CD4-positive, alpha-beta T cell (primary cell): ENCODE data around the gene NIM1K. TPM values are rescaled to one million over a fixed set of nuclear protein-coding genes. Genes with fewer than 3 reads are reported as not detected.

Experiments
- ATAC-seq: fragments of 200-7000 bp; cut with Tn5 transposase; one replicate; pipeline ENCODE4 v1.10.0; 2022; ENCODE audit warnings: mild to moderate bottlenecking; ENCODE audit not compliant: poor library complexity
- CTCF ChIA-PET: fragments of 350-600 bp; sonication (Branson Sonifier 250); formaldehyde crosslinking; loops from one replicate; lab custom pipeline; 2021; ENCODE audit warnings: antibody characterized with exemption, inconsistent platforms; lab: Charles Lee
- POLR2A ChIA-PET: fragments of 350-600 bp; sonication (Branson Sonifier 250); formaldehyde crosslinking; loops from one replicate; lab custom pipeline; 2021; ENCODE audit warnings: antibody characterized with exemption, inconsistent platforms; lab: Charles Lee
- DNase-seq, 14 experiments: peaks; one replicate each; pipeline ENCODE4 v3.0.0-alpha.2; 2013 to 2020; ENCODE audit warnings: mixed read lengths in 2 of 14
- H3K27ac ChIP-seq, 2 donors: one replicate each; pipeline versions ENCODE4 v1.5.1 to v1.7.0; 2013; ENCODE audit warnings: low read length in 2 of 2, low read depth in 1 of 2, mild to moderate bottlenecking in 1 of 2
- H3K27me3 ChIP-seq, 2 experiments: 1 replicate in 1 of 2; 2 replicates in 1 of 2; pipeline versions ENCODE4 v1.6.1 to v1.7.0; 2013; ENCODE audit warnings: low read length in 2 of 2, control low read depth in 1 of 2, mild to moderate bottlenecking in 1 of 2, moderate library complexity in 1 of 2; ENCODE audit not compliant: insufficient read depth in 2 of 2, control insufficient read depth in 1 of 2
- H3K36me3 ChIP-seq: one replicate; pipeline ENCODE4 v1.6.1; 2013; ENCODE audit warnings: low read length, control low read depth; ENCODE audit not compliant: insufficient read depth
- H3K4me1 ChIP-seq: one replicate; pipeline ENCODE4 v1.6.1; 2013; ENCODE audit warnings: low read length, control low read depth; ENCODE audit not compliant: insufficient read depth
- H3K4me3 ChIP-seq: one replicate; pipeline ENCODE4 v1.5.1; 2013; ENCODE audit warnings: mild to moderate bottlenecking, low read length, moderate library complexity
- H3K9me3 ChIP-seq, 2 experiments: 1 replicate in 1 of 2; 2 replicates in 1 of 2; pipeline versions ENCODE4 v1.6.1 to v1.7.0; 2013; ENCODE audit warnings: low read length in 2 of 2, mild to moderate bottlenecking in 2 of 2, control low read depth in 1 of 2, moderate library complexity in 1 of 2; ENCODE audit not compliant: control insufficient read depth in 1 of 2, insufficient read depth in 1 of 2
- H3K27ac Mint-ChIP-seq: one replicate; pipeline ENCODE4 v1.8.0; 2020; ENCODE audit warnings: mixed read lengths
- H3K27me3 Mint-ChIP-seq: one replicate; pipeline ENCODE4 v1.8.0; 2021; ENCODE audit warnings: mixed read lengths
- H3K36me3 Mint-ChIP-seq: one replicate; pipeline ENCODE4 v1.8.0; 2021; ENCODE audit warnings: low read depth, mixed read lengths
- H3K4me1 Mint-ChIP-seq: one replicate; pipeline ENCODE4 v1.8.0; 2021; ENCODE audit warnings: low read depth, mixed read lengths
- H3K4me3 Mint-ChIP-seq: one replicate; pipeline ENCODE4 v1.8.0; 2020; ENCODE audit warnings: mild to moderate bottlenecking, mixed read lengths
- H3K9me3 Mint-ChIP-seq: one replicate; pipeline ENCODE4 v1.8.0; 2020; ENCODE audit warnings: mixed read lengths
- intact Hi-C, 2 experiments: fragments of 100-400 bp; cut with DNase I in 1 of 2; cut with micrococcal nuclease in 1 of 2; formaldehyde crosslinking; loops; one replicate each; pipeline versions ENCODE4 v1.15.1 to v1.9.0; 2023 to 2025; cut with DNase I, micrococcal nuclease
- total RNA-seq, 174 experiments: library from RNA in 2 of 174; stranded (reverse) in 2 of 174; gene quantifications; one replicate each; pipeline ENCODE4 v1.2.3 and lab custom pipeline; 2021 to 2026
- TF ChIP-seq, protein P1 (sequence below): fragments of 200-600 bp; IDR thresholded peaks from one replicate; pipeline ENCODE4 v1.8.0; 2022; ENCODE audit warnings: antibody characterized with exemption, mild to moderate bottlenecking

Gene NIM1K
- total RNA-seq, 2 experiments from 2014 or later, result 0.08 to 0.44 TPM

DNA sequence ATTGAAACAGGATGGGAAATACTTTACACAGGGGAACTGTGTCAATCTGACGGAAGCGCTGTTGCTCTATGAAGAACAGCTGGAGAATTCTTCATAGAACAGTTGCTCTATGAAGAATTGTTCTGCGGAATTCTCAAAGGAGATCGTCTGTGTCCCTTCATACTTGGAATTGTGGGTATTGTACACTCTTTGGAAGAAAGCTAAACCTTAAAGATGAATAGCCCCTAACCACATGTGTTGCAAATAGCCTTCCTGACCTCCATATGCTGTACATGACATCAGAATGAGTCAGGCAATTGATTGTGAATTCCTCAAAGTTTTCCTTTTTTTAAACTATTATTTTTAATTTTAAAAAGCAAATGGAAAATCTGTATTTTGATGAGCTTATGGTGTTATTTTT lies 15.6 kb downstream of the NIM1K start:
- H3K27ac Mint-ChIP-seq, result no peak overlapping the region
- Histone ChIP-seq H3K27ac (no peak overlapping the region), H3K4me3 (no peak overlapping the region), H3K36me3 (no peaks in the 10 kb centered on the region), H3K4me1 (no peaks in the 10 kb centered on the region), H3K9me3 (no peaks in the 10 kb centered on the region), H3K27me3 (no peaks in the 10 kb centered on the region)
- ChIA-PET POLR2A (no interaction called here), CTCF (no interaction called here)
- H3K27me3 Mint-ChIP-seq, result peaks cover 23% of the 10 kb centered on the region
- H3K36me3 Mint-ChIP-seq, result no peaks in the 10 kb centered on the region
- H3K4me1 Mint-ChIP-seq, result no peaks in the 10 kb centered on the region
- no peaks in the 10 kb centered on the region for H3K9me3 Mint-ChIP-seq
- TF ChIP-seq, protein P1, sequence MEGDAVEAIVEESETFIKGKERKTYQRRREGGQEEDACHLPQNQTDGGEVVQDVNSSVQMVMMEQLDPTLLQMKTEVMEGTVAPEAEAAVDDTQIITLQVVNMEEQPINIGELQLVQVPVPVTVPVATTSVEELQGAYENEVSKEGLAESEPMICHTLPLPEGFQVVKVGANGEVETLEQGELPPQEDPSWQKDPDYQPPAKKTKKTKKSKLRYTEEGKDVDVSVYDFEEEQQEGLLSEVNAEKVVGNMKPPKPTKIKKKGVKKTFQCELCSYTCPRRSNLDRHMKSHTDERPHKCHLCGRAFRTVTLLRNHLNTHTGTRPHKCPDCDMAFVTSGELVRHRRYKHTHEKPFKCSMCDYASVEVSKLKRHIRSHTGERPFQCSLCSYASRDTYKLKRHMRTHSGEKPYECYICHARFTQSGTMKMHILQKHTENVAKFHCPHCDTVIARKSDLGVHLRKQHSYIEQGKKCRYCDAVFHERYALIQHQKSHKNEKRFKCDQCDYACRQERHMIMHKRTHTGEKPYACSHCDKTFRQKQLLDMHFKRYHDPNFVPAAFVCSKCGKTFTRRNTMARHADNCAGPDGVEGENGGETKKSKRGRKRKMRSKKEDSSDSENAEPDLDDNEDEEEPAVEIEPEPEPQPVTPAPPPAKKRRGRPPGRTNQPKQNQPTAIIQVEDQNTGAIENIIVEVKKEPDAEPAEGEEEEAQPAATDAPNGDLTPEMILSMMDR, result no peak
- ATAC-seq, result no peak
- no peak overlapping the region for H3K4me3 Mint-ChIP-seq
- no peak for DNase-seq
- intact Hi-C loops, result no loop called here

DNA sequence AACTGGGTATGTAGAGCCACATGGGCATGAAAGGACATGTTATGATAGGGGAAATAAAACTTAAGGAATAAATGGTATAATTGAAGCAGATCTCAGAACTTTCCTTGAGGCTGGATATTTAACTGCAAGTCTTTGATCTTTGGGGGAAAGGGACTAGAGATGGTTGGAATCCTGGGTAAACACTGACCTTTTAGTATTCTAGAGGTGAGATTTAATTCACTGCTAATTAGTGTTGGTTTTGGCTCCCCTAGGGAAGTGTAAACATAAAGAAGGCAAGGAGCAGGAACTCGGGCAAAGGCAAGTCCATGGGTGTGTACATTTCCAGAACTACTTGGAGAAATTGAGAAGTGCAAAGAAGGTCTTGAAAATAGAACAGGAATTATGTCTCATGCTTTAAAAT lies 16.6 kb downstream of the NIM1K start:
- DNase-seq (no peak), ATAC-seq (no peak)
- Histone ChIP-seq H3K4me1 (no peaks in the 10 kb centered on the region), H3K27me3 (no peaks in the 10 kb centered on the region), H3K4me3 (no peak overlapping the region), H3K9me3 (no peaks in the 10 kb centered on the region), H3K36me3 (no peaks in the 10 kb centered on the region), H3K27ac (no peak overlapping the region)
- POLR2A ChIA-PET, result no interaction called here
- Mint-ChIP-seq H3K36me3 (no peaks in the 10 kb centered on the region), H3K4me1 (no peaks in the 10 kb centered on the region), H3K27me3 (peaks cover 23% of the 10 kb centered on the region), H3K4me3 (no peak overlapping the region), H3K9me3 (no peaks in the 10 kb centered on the region), H3K27ac (no peak overlapping the region)
- CTCF ChIA-PET, result no interaction called here
- intact Hi-C loops, result no loop called here
- TF ChIP-seq, protein P1, result no peak

GRCh38 chr5:43209060-43209459 lies 17.0 kb downstream of the NIM1K start:
- ATAC-seq (no peak), DNase-seq (no peak)
- Mint-ChIP-seq H3K36me3 (no peaks in the 10 kb centered on the region), H3K27ac (no peak overlapping the region), H3K4me3 (no peak overlapping the region), H3K27me3 (peaks cover 23% of the 10 kb centered on the region), H3K4me1 (no peaks in the 10 kb centered on the region), H3K9me3 (no peaks in the 10 kb centered on the region)
- intact Hi-C loops, result no loop called here
- H3K27ac ChIP-seq, result no peak overlapping the region
- H3K4me3 ChIP-seq, result no peak overlapping the region
- no peaks in the 10 kb centered on the region for H3K27me3 ChIP-seq
- no peaks in the 10 kb centered on the region for H3K9me3 ChIP-seq
- ChIA-PET CTCF (no interaction called here), POLR2A (no interaction called here)
- H3K36me3 ChIP-seq, result no peaks in the 10 kb centered on the region
- TF ChIP-seq, protein P1, result no peak
- H3K4me1 ChIP-seq, result no peaks in the 10 kb centered on the region
